Measurements from ENCODE around the gene FAM20C.

The FAM20C gene

DNA sequence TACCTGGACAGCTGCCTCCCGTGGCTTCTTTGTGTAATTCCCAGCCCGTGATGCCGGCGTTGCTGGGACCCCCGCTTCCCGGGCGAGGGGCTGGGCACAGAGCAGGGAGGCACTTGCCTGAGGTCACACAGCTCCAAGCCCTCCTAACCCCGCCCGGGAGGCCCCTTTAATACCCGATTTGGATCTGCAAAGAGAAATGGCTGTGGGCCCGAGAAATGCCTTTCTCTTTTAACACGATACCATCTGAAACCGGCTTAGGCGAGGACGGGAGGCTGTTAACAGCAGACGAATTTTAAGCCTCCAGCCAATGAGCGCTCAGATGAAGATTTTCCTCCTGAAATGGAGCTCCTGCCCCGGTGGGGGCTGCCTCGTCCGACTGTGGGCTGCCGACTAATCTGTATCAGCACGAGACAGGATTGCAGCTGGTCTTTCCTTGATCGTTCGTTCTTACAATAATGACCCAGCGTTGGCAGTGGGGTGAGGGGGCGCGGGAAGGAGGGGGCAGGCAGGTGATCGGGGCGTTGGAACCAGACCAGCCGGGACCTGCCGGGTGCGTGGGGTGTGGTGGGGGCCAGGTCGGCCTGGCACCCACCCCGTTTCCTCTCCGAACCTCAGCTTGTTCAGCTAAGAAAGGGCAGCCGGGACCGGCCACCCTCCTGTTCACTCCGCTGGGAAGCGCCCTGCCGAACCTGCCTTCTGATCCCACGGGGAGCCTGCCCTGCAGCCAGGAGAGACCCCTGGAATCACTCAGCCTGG is 61.4 kb downstream of the FAM20C start:
- no peaks in the 10 kb centered on the region for H3K4me1 ChIP-seq (ENCODE audit: control insufficient read depth, insufficient read depth, low read length)
- TF ChIP-seq ZNF169 (tag by site-specific recombination; IDR thresholded peaks at IDR 0.05) (no peak), ZSCAN16 (tag by site-specific recombination; IDR thresholded peaks at IDR 0.05) (no peak), ZBTB1 (tag by site-specific recombination; IDR thresholded peaks at IDR 0.05) (no peak), KLF7 (tag by site-specific recombination; IDR thresholded peaks at IDR 0.05; ENCODE audit: borderline replicate concordance) (no peak), ZNF223 (tag by site-specific recombination; IDR thresholded peaks at IDR 0.05) (no peak), ZNF621 (tag by site-specific recombination; IDR thresholded peaks at IDR 0.05) (no peak), ZNF214 (tag by site-specific recombination; IDR thresholded peaks at IDR 0.05; ENCODE audit: borderline replicate concordance) (no peak), ZNF510 (tag by site-specific recombination; IDR thresholded peaks at IDR 0.05; ENCODE audit: insufficient replicate concordance) (no peak), HOXA7 (CRISPR knock-in tag; IDR thresholded peaks at IDR 0.05; ENCODE audit: borderline replicate concordance) (no peak), ZNF560 (tag by site-specific recombination; IDR thresholded peaks at IDR 0.05; ENCODE audit: borderline replicate concordance) (no peak), ZNF664 (tag by site-specific recombination; IDR thresholded peaks at IDR 0.05) (no peak)
- TF ChIP-seq, protein P1, sequence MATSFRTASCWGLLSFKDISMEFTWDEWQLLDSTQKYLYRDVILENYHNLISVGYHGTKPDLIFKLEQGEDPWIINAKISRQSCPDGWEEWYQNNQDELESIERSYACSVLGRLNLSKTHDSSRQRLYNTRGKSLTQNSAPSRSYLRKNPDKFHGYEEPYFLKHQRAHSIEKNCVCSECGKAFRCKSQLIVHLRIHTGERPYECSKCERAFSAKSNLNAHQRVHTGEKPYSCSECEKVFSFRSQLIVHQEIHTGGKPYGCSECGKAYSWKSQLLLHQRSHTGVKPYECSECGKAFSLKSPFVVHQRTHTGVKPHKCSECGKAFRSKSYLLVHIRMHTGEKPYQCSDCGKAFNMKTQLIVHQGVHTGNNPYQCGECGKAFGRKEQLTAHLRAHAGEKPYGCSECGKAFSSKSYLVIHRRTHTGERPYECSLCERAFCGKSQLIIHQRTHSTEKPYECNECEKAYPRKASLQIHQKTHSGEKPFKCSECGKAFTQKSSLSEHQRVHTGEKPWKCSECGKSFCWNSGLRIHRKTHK (tag by site-specific recombination; IDR thresholded peaks at IDR 0.05) = no peak
- TF ChIP-seq, protein P2, sequence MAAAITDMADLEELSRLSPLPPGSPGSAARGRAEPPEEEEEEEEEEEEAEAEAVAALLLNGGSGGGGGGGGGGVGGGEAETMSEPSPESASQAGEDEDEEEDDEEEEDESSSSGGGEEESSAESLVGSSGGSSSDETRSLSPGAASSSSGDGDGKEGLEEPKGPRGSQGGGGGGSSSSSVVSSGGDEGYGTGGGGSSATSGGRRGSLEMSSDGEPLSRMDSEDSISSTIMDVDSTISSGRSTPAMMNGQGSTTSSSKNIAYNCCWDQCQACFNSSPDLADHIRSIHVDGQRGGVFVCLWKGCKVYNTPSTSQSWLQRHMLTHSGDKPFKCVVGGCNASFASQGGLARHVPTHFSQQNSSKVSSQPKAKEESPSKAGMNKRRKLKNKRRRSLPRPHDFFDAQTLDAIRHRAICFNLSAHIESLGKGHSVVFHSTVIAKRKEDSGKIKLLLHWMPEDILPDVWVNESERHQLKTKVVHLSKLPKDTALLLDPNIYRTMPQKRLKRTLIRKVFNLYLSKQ (tag by site-specific recombination; IDR thresholded peaks at IDR 0.05; ENCODE audit: borderline replicate concordance) = no peak
- TF ChIP-seq, protein P3, sequence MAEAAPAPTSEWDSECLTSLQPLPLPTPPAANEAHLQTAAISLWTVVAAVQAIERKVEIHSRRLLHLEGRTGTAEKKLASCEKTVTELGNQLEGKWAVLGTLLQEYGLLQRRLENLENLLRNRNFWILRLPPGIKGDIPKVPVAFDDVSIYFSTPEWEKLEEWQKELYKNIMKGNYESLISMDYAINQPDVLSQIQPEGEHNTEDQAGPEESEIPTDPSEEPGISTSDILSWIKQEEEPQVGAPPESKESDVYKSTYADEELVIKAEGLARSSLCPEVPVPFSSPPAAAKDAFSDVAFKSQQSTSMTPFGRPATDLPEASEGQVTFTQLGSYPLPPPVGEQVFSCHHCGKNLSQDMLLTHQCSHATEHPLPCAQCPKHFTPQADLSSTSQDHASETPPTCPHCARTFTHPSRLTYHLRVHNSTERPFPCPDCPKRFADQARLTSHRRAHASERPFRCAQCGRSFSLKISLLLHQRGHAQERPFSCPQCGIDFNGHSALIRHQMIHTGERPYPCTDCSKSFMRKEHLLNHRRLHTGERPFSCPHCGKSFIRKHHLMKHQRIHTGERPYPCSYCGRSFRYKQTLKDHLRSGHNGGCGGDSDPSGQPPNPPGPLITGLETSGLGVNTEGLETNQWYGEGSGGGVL (tag by site-specific recombination; IDR thresholded peaks at IDR 0.05) = no peak
- TF ChIP-seq, protein P4, sequence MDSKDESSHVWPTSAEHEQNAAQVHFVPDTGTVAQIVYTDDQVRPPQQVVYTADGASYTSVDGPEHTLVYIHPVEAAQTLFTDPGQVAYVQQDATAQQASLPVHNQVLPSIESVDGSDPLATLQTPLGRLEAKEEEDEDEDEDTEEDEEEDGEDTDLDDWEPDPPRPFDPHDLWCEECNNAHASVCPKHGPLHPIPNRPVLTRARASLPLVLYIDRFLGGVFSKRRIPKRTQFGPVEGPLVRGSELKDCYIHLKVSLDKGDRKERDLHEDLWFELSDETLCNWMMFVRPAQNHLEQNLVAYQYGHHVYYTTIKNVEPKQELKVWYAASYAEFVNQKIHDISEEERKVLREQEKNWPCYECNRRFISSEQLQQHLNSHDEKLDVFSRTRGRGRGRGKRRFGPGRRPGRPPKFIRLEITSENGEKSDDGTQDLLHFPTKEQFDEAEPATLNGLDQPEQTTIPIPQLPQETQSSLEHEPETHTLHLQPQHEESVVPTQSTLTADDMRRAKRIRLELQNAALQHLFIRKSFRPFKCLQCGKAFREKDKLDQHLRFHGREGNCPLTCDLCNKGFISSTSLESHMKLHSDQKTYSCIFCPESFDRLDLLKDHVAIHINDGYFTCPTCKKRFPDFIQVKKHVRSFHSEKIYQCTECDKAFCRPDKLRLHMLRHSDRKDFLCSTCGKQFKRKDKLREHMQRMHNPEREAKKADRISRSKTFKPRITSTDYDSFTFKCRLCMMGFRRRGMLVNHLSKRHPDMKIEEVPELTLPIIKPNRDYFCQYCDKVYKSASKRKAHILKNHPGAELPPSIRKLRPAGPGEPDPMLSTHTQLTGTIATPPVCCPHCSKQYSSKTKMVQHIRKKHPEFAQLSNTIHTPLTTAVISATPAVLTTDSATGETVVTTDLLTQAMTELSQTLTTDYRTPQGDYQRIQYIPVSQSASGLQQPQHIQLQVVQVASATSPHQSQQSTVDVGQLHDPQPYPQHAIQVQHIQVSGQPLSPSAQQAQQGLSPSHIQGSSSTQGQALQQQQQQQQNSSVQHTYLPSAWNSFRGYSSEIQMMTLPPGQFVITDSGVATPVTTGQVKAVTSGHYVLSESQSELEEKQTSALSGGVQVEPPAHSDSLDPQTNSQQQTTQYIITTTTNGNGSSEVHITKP (tag by site-specific recombination; IDR thresholded peaks at IDR 0.05) = no peak
- TF ChIP-seq, protein P5, sequence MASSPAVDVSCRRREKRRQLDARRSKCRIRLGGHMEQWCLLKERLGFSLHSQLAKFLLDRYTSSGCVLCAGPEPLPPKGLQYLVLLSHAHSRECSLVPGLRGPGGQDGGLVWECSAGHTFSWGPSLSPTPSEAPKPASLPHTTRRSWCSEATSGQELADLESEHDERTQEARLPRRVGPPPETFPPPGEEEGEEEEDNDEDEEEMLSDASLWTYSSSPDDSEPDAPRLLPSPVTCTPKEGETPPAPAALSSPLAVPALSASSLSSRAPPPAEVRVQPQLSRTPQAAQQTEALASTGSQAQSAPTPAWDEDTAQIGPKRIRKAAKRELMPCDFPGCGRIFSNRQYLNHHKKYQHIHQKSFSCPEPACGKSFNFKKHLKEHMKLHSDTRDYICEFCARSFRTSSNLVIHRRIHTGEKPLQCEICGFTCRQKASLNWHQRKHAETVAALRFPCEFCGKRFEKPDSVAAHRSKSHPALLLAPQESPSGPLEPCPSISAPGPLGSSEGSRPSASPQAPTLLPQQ (tag by site-specific recombination; IDR thresholded peaks at IDR 0.05) = no peak
- TF ChIP-seq, protein P6, sequence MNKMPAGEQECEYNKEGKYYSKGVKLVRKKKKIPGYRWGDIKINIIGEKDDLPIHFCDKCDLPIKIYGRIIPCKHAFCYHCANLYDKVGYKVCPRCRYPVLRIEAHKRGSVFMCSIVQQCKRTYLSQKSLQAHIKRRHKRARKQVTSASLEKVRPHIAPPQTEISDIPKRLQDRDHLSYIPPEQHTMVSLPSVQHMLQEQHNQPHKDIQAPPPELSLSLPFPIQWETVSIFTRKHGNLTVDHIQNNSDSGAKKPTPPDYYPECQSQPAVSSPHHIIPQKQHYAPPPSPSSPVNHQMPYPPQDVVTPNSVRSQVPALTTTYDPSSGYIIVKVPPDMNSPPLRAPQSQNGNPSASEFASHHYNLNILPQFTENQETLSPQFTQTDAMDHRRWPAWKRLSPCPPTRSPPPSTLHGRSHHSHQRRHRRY (tag by site-specific recombination; IDR thresholded peaks at IDR 0.05) = no peak
- TF ChIP-seq, protein P7, sequence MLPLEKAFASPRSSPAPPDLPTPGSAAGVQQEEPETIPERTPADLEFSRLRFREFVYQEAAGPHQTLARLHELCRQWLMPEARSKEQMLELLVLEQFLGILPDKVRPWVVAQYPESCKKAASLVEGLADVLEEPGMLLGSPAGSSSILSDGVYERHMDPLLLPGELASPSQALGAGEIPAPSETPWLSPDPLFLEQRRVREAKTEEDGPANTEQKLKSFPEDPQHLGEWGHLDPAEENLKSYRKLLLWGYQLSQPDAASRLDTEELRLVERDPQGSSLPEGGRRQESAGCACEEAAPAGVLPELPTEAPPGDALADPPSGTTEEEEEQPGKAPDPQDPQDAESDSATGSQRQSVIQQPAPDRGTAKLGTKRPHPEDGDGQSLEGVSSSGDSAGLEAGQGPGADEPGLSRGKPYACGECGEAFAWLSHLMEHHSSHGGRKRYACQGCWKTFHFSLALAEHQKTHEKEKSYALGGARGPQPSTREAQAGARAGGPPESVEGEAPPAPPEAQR (tag by site-specific recombination; IDR thresholded peaks at IDR 0.05) = no peak
- H3K9me3 ChIP-seq (ENCODE audit: control insufficient read depth, insufficient read depth, low read depth, low read length) = no peaks in the 10 kb centered on the region; the same call in 1 of the 2 replicates
- ChIA-PET POLR2A (no interaction called here), CTCF (no interaction called here)
- H3K4me3 ChIP-seq (ENCODE audit: low read depth, low read length) = no peak overlapping the region
- peaks cover 0 to 21% of the 10 kb centered on the region in 2 experiments; a peak in 1 of 3 replicates for H3K36me3 ChIP-seq (ENCODE audit: control insufficient read depth in 2 of 2, insufficient read depth in 1 of 2, low read length in 2 of 2)
- no peak overlapping the region for H3K27ac ChIP-seq (ENCODE audit: extremely low read depth, low read depth, low read length)
